GM18520 (cell line): ENCODE measurements around the gene NAALAD2.
"Not testable (repeated sequence)": the region's sequence is repeated elsewhere in the genome, so short reads cannot be mapped to it uniquely, and the experiment has no call there.

Experiments used
- ATAC-seq: cut with Tn5 transposase; IDR thresholded peaks from one replicate; pipeline ENCODE4 v1.9.1; 2021; ENCODE audit not compliant: unreplicated experiment

Gene NAALAD2

DNA sequence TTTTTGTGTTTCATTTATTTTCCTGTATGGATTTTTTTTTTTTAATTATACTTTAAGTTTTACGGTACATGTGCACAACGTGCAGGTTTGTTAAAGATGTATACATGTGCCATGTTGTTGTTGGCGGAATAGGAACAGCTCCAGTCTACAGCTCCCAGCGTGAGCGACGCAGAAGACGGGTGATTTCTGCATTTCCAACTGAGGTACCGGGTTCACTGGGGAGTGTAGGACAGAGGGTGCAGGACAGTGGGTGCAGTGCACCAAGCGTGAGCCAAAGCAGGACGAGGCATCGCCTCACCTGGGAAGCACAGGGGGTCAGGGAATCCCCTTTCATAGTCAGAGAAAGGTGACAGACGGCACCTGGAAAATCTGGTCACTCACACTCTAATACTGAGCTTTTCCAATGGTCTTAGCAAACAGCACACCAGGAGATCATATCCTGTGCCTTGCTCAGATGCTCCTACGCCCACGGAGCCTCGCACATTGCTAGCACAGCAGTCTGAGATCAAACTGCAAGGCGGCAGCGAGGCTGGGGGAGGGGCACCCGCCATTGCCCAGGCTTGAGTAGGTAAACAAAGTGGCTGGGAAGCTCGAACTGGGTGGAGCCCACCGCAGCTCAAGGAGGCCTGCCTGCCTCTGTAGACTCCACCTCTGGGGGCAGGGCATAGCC lies 105.6 kb downstream of the NAALAD2 start:
- not testable (repeated sequence) for ATAC-seq

GRCh38 chr11:90241414-90241813 lies 107.0 kb downstream of the NAALAD2 start:
- ATAC-seq: no peak
